Psoas muscle (tissue), 8 donors: ENCODE data around the gene RAD51B. TPM values are rescaled to one million over a fixed set of nuclear protein-coding genes. Genes with fewer than 3 reads are reported as not detected.

Source experiments
- ATAC-seq, 4 donors: fragments of 200-7000 bp; cut with Tn5 transposase; one replicate each; pipeline ENCODE4 v1.9.1; 2020; ENCODE audit warnings: moderate library complexity in 3 of 4, mild to moderate bottlenecking in 2 of 4
- DNase-seq, 2 donors: peaks; one replicate each; pipeline ENCODE4 v3.0.0-alpha.2; 2020
- H3K27ac ChIP-seq: fragments of 200-600 bp; one replicate; pipeline ENCODE4 v1.8.0; 2022
- H3K27me3 ChIP-seq, 3 donors: fragments of 200-600 bp in 1 of 3; one replicate each; pipeline versions ENCODE4 v1.6.1 to v1.8.0; 2013 to 2022; ENCODE audit warnings: low read length in 2 of 3, mild to moderate bottlenecking in 2 of 3, moderate library complexity in 1 of 3; ENCODE audit not compliant: insufficient read depth in 3 of 3
- H3K36me3 ChIP-seq, 2 donors: fragments of 200-600 bp in 1 of 2; one replicate each; pipeline versions ENCODE4 v1.6.1 to v1.8.0; 2013 to 2022; ENCODE audit warnings: low read depth in 1 of 2, mild to moderate bottlenecking in 1 of 2, moderate library complexity in 1 of 2; ENCODE audit not compliant: insufficient read depth in 1 of 2
- H3K4me1 ChIP-seq: fragments of 200-600 bp; one replicate; pipeline ENCODE4 v1.8.0; 2022
- H3K4me3 ChIP-seq: fragments of 200-600 bp; one replicate; pipeline ENCODE4 v1.8.0; 2022; ENCODE audit warnings: mild to moderate bottlenecking
- H3K9me3 ChIP-seq: fragments of 200-600 bp; one replicate; pipeline ENCODE4 v1.8.0; 2022
- WGBS, 3 donors: extraction: QIAGEN DNeasy Blood & Tissue Kit; methylation state at CpG; one replicate each; pipeline versions ENCODE4 v1.1.6 to v1.1.7; 2013; 5-methylcytosine and 5-hydroxymethylcytosine counted together
- intact Hi-C, 2 donors: fragments of 100-400 bp; cut with DNase I; formaldehyde crosslinking; loops; one replicate each; pipeline versions ENCODE4 v1.11.0 to v1.14.2; 2022
- polyA plus RNA-seq, 3 donors: library from polyadenylated mRNA; stranded (reverse); fragments of 200-250 nt; gene quantifications; one replicate each; pipeline ENCODE4 v1.2.3, GENCODE V29; 2013
- total RNA-seq, 4 donors: library from RNA; stranded (reverse); fragmentation: NEBNext Ultra II Directional in 2 of 4; extraction: Animal tissue kit (Norgen Biotek cat#: 25700) in 2 of 4; gene quantifications; one replicate each; pipeline versions ENCODE4 v1.2.1 to v1.2.4, GENCODE V29; 2021 to 2023
- TF ChIP-seq, protein P1 (sequence below): fragments of 200-600 bp; IDR thresholded peaks from one replicate; pipeline ENCODE4 v1.8.0; 2022; ENCODE audit warnings: antibody characterized with exemption
- donor health status: healthy with polysubstance abuse.
- donor health status: DM: no; HTN: no; CAD: no; lungs with moderate emphysema.
- donor health status: Bipolar disorder and iron deficiency.
- donor health status: healthy.
- donor health status: DM: yes; HTN: yes; CAD: no.
- donor health status: DM: no; HTN: no; CAD: no.
- donor health status: DM: no; HTN: no; CAD: no.
- donor health status: DM: yes; HTN: yes; CAD: no.

The RAD51B gene
- total and polyA plus RNA-seq, 7 donors: 0.60 to 7.2 (median 2.2) TPM

DNA sequence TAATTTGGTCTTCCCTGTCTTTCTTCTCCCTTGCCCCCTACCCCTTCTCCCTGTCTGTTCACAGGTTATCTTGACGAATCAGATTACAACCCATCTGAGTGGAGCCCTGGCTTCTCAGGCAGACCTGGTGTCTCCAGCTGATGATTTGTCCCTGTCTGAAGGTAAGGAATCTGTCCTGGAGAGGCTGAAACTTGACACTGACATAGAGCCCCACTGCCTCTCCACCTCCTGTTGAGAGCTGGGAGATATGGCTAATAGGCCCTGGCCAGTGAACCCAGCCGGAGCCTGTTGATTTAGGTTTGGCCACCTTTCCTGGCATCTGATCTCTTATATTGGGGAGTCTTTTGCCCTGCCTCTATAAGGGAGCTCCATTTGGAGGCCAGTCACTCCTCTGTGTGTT, 472.2 kb downstream of the RAD51B start:
- no peak overlapping the region for H3K27ac ChIP-seq
- no peaks in the 10 kb centered on the region for H3K27me3 ChIP-seq
- TF ChIP-seq, protein P1, sequence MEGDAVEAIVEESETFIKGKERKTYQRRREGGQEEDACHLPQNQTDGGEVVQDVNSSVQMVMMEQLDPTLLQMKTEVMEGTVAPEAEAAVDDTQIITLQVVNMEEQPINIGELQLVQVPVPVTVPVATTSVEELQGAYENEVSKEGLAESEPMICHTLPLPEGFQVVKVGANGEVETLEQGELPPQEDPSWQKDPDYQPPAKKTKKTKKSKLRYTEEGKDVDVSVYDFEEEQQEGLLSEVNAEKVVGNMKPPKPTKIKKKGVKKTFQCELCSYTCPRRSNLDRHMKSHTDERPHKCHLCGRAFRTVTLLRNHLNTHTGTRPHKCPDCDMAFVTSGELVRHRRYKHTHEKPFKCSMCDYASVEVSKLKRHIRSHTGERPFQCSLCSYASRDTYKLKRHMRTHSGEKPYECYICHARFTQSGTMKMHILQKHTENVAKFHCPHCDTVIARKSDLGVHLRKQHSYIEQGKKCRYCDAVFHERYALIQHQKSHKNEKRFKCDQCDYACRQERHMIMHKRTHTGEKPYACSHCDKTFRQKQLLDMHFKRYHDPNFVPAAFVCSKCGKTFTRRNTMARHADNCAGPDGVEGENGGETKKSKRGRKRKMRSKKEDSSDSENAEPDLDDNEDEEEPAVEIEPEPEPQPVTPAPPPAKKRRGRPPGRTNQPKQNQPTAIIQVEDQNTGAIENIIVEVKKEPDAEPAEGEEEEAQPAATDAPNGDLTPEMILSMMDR: no peak
- intact Hi-C loops: no loop called here
- H3K4me1 ChIP-seq: peaks cover 38% of the 10 kb centered on the region
- DNase-seq: no peak
- peak; percentile 48 to 63 (median 52) for ATAC-seq
- 41 to 63% (median 57%) methylated on average over 2 of the region's 2 CpGs for WGBS, 3 donors
- no peaks in the 10 kb centered on the region for H3K36me3 ChIP-seq
- no peak overlapping the region for H3K4me3 ChIP-seq
- H3K9me3 ChIP-seq: no peaks in the 10 kb centered on the region

DNA sequence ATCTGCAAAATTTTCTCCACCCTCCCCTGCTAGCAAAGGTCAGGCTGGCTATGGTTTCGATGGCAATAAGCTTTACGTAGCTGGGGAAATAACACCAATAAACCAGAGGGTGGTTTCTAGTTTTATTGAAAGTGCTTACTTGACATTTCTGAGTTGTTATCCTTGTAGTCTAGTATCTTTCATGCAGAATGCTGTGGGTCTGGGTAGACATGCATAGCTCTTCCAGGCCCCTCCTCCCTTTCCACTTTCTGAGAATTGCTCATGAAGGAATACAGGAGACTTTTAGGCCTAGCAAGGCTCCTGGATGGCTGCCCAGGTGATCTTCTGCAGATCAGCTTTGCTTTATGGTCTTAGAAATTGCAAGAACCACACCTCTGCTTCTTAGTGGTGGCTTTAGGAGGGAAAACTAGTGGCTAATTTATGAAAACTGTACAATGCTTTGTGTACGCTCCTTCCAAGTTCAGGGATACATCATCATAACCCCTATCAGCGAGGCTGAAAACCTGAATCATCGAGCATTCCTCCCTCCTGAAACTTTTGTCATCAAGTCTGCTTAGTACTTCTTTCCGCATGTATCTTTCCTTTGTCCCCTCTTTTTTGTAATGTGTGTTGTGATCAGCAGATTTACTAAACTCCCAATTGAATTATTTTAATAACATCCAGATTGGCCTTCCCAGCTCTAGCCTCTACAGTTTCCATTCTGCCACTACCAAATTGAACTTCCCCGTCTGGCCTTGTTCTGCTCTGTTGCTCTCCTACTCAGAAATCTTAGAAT, 473.0 kb downstream of the RAD51B start:
- TF ChIP-seq, protein P1: no peak
- no peak for DNase-seq
- H3K27ac ChIP-seq: no peak overlapping the region
- no peaks in the 10 kb centered on the region for H3K9me3 ChIP-seq
- ATAC-seq: no peak
- H3K4me3 ChIP-seq: no peak overlapping the region
- H3K4me1 ChIP-seq: peaks cover 38% of the 10 kb centered on the region
- no peaks in the 10 kb centered on the region for H3K27me3 ChIP-seq
- no peaks in the 10 kb centered on the region for H3K36me3 ChIP-seq
- 89 to 91% (median 91%) methylated on average over 7 of the region's 7 CpGs for WGBS, 3 donors
- intact Hi-C loops: no loop called here

DNA sequence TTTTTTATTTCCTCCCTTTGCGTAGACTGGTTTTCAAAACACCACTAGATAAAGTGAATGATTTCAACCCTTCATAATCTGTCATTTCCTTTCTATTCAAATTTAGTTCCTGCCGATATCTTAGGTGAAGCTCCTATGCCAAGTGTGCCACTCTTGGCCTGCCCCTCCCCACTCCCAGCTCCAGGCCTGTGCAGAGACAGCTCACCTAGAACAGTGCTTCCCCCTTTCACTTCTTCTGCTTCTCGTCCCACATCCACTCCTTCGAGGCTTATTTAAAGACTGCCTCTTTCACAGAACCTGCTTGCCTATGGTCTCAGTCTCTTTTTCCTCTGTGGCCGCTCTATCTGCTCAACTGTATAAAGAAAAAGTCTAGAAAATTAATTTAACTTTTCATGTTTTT, 473.8 kb downstream of the RAD51B start:
- intact Hi-C loops: no loop called here
- peaks cover 38% of the 10 kb centered on the region for H3K4me1 ChIP-seq
- no peaks in the 10 kb centered on the region for H3K36me3 ChIP-seq
- ATAC-seq (no peak), DNase-seq (no peak)
- H3K27me3 ChIP-seq: no peaks in the 10 kb centered on the region
- WGBS, 3 donors: 53 to 68% (median 65%) methylated on average over 5 of the region's 5 CpGs
- no peak overlapping the region for H3K4me3 ChIP-seq
- no peak overlapping the region for H3K27ac ChIP-seq
- H3K9me3 ChIP-seq: no peaks in the 10 kb centered on the region
- TF ChIP-seq, protein P1: no peak

DNA sequence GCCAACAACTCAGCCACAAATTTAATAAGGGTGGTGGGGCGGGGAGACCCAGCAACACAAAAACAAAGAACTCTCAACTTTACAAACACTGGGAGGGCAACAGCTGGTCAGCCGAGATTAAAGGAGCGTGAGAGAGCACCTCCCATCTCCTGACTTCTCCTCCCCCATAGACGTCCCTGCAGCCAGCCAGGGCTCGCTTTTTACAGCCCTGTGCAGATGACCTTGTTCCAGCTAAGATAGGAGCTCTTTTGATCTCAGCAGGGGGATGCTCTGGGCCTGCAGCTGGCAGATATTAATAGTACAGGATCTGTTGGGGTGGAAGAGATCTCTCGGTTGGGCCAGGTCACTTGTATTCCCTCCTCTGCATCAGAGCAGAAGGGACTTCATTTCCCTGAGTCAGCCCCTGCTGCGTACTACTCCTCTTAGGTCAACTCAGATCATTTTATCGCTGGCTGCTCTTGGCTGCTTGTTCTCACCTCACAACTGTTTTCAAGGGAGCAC, 475.8 kb downstream of the RAD51B start:
- Histone ChIP-seq H3K9me3 (no peaks in the 10 kb centered on the region), H3K36me3 (no peaks in the 10 kb centered on the region), H3K27ac (peak overlapping the region; percentile 58), H3K4me1 (peaks cover 38% of the 10 kb centered on the region), H3K4me3 (peak overlapping the region; percentile 2), H3K27me3 (no peaks in the 10 kb centered on the region)
- ATAC-seq: peak; percentile 67 to 93 (median 90)
- 31 to 44% (median 33%) methylated on average over 8 of the region's 8 CpGs for WGBS, 3 donors
- intact Hi-C loops: no loop called here
- peak in 1 of 2 donors; percentile 58 for DNase-seq
- TF ChIP-seq, protein P1: no peak
